Measurements from ENCODE around the gene GPR141. TPM values are rescaled to one million over a fixed set of nuclear protein-coding genes. Genes with fewer than 3 reads are reported as not detected.

GPR141 gene
- total and polyA plus RNA-seq, 2 experiments from 2014 or later = 0.51 TPM; not detected in 1

DNA sequence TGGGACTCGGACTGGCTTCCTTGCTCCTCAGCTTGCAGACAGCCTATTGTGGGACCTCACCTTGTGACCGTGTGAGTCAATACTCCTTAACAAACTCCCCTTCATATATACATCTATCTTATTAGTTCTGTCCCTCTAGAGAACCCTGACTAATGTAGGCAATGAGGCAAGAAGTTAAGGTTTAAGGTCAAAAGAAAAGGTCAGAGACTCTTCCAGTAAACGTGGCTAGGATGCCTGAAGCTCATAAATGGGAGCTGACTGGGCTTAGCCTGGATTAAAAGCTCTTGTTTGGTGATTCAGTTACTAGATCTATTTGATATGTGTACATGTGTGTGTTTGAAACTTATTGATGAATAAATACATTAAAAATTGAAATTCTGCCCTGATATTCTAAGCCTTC lies 10.6 kb upstream of the GPR141 start:
- Histone ChIP-seq H3K27me3 (no peaks in the 10 kb centered on the region), H3K4me1 (ENCODE audit: low read depth) (peaks cover 6% of the 10 kb centered on the region), H3K36me3 (no peaks in the 10 kb centered on the region), H3K27ac (no peak overlapping the region), H3K4me3 (no peak overlapping the region), H3K9me3 (ENCODE audit: low read depth) (no peaks in the 10 kb centered on the region)
- DNase-seq (ENCODE audit: low read depth in 1 of 2, low spot score in 1 of 2) = no peak
- TF ChIP-seq, protein P1, sequence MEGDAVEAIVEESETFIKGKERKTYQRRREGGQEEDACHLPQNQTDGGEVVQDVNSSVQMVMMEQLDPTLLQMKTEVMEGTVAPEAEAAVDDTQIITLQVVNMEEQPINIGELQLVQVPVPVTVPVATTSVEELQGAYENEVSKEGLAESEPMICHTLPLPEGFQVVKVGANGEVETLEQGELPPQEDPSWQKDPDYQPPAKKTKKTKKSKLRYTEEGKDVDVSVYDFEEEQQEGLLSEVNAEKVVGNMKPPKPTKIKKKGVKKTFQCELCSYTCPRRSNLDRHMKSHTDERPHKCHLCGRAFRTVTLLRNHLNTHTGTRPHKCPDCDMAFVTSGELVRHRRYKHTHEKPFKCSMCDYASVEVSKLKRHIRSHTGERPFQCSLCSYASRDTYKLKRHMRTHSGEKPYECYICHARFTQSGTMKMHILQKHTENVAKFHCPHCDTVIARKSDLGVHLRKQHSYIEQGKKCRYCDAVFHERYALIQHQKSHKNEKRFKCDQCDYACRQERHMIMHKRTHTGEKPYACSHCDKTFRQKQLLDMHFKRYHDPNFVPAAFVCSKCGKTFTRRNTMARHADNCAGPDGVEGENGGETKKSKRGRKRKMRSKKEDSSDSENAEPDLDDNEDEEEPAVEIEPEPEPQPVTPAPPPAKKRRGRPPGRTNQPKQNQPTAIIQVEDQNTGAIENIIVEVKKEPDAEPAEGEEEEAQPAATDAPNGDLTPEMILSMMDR (IDR thresholded peaks at IDR 0.05; ENCODE audit: low read depth, low read length) = no peak

DNA sequence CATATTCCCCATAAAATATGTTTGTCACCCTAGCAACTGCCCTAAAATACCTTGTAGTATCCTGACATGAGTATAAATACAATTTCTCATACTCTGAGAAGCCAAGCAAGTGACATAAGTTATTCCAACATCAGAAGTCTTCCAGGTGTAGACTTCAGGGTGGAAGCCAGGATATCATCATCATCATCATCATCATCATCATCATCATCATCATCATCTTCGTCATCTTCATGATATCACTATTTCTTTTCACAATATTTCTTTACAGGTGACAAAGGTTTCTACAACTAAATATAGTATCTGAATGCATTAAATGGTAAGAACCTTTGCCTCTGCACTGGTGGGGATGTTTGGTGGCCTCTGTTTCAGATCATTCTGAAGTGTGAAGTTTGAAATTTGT lies 10.0 kb upstream of the GPR141 start:
- Histone ChIP-seq H3K4me1 (ENCODE audit: low read depth) (peaks cover 6% of the 10 kb centered on the region), H3K27ac (no peak overlapping the region), H3K9me3 (ENCODE audit: low read depth) (no peaks in the 10 kb centered on the region), H3K36me3 (no peaks in the 10 kb centered on the region), H3K27me3 (no peaks in the 10 kb centered on the region), H3K4me3 (no peak overlapping the region)
- TF ChIP-seq, protein P1 (IDR thresholded peaks at IDR 0.05; ENCODE audit: low read depth, low read length) = no peak
- no peak for DNase-seq (ENCODE audit: low read depth in 1 of 2, low spot score in 1 of 2)

DNA sequence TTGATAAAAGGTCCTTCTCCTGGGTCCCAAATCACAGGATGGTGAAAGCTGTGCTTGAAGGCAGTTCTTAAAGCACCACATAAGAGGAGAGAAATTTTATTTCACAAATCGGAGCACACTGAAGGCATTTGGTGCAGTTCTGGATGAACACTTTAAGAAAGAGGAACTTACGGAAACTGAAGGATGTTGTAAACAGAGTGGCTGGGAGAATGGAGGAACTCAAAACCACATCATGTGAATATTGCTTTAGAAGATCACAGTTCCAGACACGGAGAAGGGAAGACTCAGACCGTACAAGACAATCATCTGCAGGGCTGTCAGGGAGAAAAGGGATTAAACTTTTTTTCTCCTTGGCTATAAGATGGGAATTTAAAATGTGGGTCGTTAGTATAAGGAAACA lies 9.0 kb upstream of the GPR141 start:
- H3K4me3 ChIP-seq = no peak overlapping the region
- TF ChIP-seq, protein P1 (IDR thresholded peaks at IDR 0.05; ENCODE audit: low read depth, low read length) = no peak

GRCh38 chr7:37675749-37676148 lies 7.8 kb upstream of the GPR141 start:
- no peak for DNase-seq (ENCODE audit: low read depth in 1 of 2, low spot score in 1 of 2)
- Histone ChIP-seq H3K4me1 (ENCODE audit: low read depth) (peaks cover 6% of the 10 kb centered on the region), H3K9me3 (ENCODE audit: low read depth) (no peaks in the 10 kb centered on the region), H3K4me3 (no peak overlapping the region), H3K27me3 (no peaks in the 10 kb centered on the region), H3K27ac (no peak overlapping the region), H3K36me3 (no peaks in the 10 kb centered on the region)
- TF ChIP-seq, protein P1 (IDR thresholded peaks at IDR 0.05; ENCODE audit: low read depth, low read length) = no peak

More for the DNA sequence above, 9.0 kb upstream of the GPR141 start:
- Histone ChIP-seq H3K27me3 (no peaks in the 10 kb centered on the region), H3K36me3 (no peaks in the 10 kb centered on the region), H3K27ac (no peak overlapping the region), H3K4me1 (ENCODE audit: low read depth) (peaks cover 6% of the 10 kb centered on the region), H3K9me3 (ENCODE audit: low read depth) (no peaks in the 10 kb centered on the region)
- DNase-seq (ENCODE audit: low read depth in 1 of 2, low spot score in 1 of 2) = no peak

- no peak overlapping the region for H3K4me3 ChIP-seq
- no peaks in the 10 kb centered on the region for H3K9me3 ChIP-seq (ENCODE audit: low read depth)
- no peaks in the 10 kb centered on the region for H3K27me3 ChIP-seq
- TF ChIP-seq, protein P1 (IDR thresholded peaks at IDR 0.05; ENCODE audit: low read depth, low read length) = no peak
- DNase-seq (ENCODE audit: low read depth in 1 of 2, low spot score in 1 of 2) = no peak
- H3K27ac ChIP-seq = no peak overlapping the region
- no peaks in the 10 kb centered on the region for H3K4me1 ChIP-seq (ENCODE audit: low read depth)
- no peaks in the 10 kb centered on the region for H3K36me3 ChIP-seq
These were observed 1.4 kb downstream of the GPR141 start for GRCh38 chr7:37684927-37685326.

Measured in cardiac muscle cell (in vitro differentiated cells and primary cell).